COR-L47 (cell line): ENCODE measurements around the gene TMEM184A.

ENCODE experiments used
- DNase-seq: peaks from one replicate; lab custom pipeline; 2025; lab: John Stamatoyannopoulos, UW

The TMEM184A gene

DNA sequence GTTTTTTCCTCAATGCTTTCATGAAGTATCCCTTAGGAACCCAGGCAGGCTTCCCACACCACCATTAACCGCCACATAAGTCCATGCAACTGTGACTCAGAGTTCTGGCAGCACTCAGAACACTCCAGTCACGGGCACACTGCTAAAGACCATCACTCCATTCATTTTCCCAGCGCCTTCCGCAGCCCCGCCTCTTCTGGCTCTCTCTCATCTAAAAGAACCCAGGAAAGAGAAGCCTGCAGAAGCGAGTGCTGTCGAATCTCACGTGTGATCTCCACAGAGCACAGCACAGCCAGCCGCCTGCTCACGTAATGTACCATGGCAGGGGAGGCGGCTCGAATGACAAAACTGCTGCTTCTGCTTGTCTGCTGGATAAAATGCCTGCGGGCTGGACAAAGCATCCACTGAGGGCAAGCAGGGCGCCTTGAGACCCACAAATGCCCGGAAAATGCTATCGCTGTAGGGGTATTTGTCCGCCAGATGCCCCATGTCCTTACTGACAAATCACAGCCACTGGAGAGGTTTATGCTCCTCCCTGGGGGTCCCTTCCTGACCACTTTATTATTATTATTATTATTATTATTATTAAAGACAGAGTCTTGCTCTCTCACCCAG, 12.0 kb upstream of the TMEM184A start:
- no peak for DNase-seq

- no peak for DNase-seq
Observed at GRCh38 chr7:1567049-1567771, 11.2 kb upstream of the TMEM184A start.

DNA sequence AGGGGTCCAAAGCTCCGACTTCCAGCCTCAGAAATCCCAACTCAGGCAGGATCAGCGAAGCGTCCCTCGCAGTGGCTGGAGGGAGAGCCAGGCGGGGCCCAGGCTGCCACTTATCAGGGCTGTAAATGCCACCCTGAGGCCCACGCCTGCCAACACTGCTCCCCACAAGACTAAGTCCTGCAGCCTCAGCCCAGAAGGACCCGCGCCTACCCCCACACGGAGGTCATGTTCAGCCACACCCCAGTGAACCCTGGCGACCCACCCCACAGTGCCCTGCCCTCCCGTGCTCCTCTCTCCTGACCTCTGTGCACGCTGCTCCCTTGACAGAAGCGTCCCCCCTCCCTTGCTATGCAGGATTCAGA, 10.7 kb upstream of the TMEM184A start:
- DNase-seq, result no peak

DNA sequence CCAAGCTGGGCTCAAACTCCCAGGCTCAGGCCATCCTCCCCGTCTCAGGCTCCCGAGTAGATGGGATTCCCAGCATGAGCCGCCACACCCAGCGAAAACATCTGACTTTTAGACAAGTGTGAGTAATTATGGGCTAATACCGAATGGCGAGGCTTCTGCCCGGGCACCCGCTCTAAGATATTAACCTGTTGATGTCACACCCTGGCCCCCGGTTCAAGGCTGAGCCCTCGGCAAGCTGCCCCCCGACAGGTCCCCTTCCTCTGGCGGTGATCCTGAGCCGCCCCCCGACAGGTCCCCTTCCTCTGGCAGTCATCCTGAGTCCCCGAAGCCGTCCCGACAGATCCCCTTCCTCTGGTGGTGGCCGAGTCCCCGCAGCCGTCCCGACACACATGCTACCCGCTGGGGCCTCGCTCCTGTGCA, 8.6 kb upstream of the TMEM184A start:
- no peak for DNase-seq

DNA sequence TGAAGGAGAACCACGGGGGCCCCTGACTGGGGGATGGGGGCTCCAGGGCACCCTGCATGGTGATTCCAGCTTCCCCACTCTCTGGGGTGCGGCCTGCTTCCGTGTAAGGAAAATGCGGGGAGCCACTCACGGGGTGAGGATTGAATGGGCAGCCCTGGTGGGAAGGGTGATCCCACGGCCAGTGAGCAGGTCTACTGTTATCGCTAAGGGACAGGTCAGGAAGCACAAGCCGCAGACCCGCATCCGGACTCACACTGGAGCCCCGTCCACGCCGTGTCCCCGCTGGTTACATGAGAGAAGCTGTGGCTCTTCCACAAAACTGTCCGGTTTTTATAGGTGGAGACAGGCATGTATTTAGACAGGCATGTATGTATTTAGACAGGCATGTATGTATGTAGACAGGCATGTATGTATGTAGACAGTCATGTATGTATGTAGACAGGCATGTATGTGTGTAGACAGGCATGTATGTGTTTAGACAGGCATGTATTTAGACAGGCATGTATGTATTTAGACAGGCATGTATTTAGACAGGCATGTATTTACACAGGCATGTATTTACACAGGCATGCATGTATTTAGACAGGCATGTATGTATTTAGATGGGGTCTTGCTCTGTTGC, 8.1 kb upstream of the TMEM184A start:
- DNase-seq, result no peak

- no peak for DNase-seq
Observed at GRCh38 chr7:1562597-1563051, 6.6 kb upstream of the TMEM184A start.

- DNase-seq, result no peak
Observed at GRCh38 chr7:1562116-1562515, 6.1 kb upstream of the TMEM184A start.

- DNase-seq, result no peak
Observed at GRCh38 chr7:1561036-1561940, 5.3 kb upstream of the TMEM184A start.

DNA sequence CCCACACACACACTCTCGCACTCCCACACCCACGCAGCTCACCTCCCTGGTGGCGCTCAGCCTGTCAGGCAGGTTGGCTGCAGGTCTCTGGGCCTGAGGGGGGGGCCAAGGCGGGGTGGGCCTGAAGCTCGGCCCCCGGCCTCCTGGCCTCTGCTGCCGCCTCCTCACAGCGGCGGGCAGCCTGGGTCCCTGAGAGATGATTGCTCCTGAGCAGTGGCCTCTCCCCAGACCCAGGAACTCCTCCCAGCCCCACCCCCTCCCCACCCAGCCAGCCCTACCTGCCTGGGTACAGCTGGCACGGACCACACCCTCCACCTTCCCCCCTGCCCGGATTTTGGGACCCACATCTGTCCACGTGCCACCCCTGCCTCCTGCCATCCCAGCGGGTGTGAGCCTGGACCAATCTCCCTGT, 4.6 kb upstream of the TMEM184A start:
- no peak for DNase-seq

DNA sequence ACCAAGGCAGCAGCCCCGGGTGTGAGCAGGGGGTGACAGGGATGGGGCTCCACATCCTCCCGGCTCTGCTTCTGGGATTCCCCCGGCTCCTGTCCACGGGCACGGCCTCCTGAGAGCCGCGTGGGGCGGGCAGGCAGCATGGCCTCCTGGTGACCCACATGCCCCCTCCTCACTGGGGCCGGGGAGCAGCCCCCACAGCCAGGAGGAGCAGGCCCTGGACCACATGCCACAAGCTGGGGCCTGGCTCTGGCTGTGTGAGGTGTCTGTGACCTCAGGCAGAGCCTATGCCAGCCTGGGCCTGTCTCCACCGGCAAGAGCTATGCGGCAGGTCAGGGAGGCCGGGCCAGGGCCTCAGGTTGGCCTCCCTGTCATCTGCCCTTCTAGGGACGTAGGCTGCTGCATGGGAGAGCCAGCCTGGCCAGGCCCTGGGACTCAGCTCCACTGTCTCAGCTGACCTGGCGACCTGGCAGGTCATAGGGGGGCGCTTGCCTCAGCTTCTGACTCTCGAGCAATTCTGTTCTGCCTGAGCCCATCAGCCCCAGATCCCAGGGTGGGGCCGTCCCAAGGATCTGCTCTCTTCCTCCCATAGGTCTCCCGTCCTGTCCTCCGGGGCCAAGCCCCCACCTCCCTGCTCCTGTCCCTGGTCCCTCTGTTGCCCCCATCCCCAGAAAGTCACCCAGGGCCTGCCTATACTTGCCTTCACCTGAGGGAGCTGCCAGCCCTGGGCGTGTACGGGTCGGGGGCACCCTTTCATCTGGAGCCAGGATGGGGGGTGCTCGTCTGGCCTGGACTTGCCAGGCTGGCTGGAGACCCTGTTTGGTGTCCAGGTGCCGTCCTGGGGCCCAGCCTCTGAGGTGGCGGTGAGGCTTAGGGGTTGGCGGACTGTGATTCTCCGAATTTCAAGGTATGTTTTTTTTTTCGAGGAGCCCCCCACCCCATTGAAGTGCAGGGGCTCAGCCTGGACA, 3.9 kb upstream of the TMEM184A start:
- no peak for DNase-seq

DNA sequence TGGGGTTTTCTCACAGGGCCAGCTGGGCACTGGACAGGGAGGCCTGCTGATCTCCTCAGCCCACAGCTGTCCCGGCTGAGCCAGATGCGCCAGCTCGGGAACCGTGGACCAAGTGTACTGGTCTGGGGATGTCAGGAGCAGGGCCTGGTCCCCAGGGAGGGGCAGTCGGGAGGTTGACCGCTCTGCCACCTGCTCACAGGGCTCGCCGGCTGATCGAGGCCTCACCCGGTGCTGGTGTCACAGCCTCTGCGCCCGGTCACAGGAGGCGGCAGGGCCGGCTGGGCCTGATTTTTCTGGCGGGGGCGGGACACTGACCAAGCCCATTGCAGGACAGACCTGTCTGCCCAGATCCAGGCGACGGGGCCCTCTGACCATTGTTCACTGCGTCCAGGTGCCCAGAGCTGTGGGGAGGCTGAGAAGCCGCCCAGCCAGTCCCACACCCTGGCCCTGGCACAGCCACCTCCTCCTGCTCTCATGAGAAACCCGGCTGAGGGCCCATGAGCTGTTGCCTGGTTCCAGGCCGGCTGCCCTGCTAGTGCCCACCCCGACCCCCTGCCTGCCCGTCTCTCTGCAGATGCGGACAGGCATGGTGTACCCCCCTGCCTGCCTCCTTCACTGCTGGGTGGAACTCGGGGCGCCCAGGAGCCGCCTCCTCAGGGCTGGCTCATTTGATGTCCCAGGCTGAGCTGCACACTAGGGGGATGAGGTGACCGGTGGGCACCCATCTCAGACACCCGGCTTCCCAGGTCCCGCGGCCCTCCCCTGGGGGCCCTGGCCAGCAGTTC, 3.0 kb upstream of the TMEM184A start:
- no peak for DNase-seq

GRCh38 chr7:1558181-1558811, 2.3 kb upstream of the TMEM184A start:
- DNase-seq, result no peak

- no peak for DNase-seq
Observed at GRCh38 chr7:1557771-1558170, 1.8 kb upstream of the TMEM184A start.

GRCh38 chr7:1557006-1557405, 1.0 kb upstream of the TMEM184A start:
- no peak for DNase-seq

DNA sequence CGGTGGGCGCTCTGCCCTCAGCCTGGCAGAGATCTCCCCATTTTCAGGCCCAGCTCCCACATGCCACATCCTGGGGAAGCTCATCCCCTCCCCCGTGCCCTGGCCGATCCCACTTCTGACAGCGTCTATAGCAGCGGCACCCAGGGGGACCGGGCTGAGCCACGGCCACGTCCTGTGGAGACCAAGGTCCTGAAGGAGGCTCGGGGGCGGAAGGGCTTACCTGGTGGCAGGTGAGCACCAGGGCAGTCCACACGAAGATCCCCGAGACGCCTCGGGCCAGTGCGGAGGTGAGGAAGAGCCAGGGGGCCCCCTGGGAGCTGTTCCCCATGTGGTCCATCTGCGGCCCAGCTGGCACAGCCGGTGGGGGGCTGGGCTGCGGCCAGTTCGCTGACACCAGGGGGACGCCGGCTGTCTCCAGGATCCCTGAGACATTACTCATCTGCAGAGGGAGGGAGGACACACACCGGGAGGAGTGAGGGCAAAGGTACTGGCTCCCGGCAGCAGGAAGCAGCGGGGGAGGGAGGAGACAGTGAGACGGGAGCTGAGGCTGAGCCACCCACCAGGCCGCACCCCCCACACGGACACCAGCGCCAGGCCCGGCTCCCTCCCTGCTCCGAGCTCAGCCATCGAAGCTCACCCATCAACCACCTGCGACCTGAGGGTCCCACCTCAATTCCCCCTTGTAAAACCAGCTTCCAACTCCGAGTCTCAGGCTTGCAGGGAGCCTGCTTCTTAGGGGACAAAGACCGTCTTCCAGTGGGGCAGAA, 776 bp downstream of the TMEM184A start:
- DNase-seq, result peak; percentile 90

DNA sequence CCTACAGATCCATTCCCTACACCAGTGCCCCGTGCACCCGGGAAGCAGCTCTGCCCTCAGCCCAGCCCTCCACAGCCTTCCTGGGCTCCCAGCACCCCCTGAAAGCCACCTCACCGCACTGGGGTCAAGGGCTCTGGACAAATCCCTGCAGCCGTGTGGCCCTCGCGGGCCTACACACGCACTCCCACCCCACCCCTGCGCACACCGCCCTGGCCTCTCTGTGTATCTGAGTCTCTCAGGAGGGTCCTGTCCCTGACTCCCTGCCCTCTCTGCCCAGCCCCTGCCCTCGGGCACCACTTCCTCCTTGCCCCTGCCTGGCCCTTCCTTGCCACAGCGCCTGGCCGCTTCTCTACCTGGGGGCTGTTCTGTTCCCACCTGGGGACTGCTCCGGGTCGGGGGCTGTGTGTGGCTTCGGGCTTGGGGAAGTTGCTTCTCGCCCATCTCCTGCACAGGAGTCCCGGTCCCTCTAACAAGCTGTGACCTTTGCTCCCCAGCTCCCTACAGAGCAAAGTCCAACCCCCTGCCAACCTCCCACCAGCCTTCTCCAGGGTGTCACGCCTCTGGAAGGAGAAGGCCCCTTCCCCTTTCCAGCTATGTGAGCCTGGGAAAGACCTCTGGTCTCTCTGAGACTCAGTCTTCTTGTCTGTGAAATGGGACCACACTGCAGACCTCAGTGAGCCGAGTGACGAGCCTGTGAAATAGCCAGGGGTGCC, 1.5 kb downstream of the TMEM184A start:
- DNase-seq, result no peak

- DNase-seq, result no peak
Observed at GRCh38 chr7:1553512-1554210, 2.3 kb downstream of the TMEM184A start.

GRCh38 chr7:1552200-1552599, 3.8 kb downstream of the TMEM184A start:
- no peak for DNase-seq
